ENCODE measurements around the gene RCSD1. TPM values are rescaled to one million over a fixed set of nuclear protein-coding genes. Genes with fewer than 3 reads are reported as not detected.

RCSD1 gene
- total and polyA plus RNA-seq, 10 of the 15 experiments (the other 5 are each of a cell fraction or from before 2014, with no cell fraction given) = 11.4 to 78.3 (median 71.6) TPM

- H3K27ac ChIP-seq (ENCODE audit: control insufficient read depth, insufficient read depth) = no peak overlapping the region
- peaks cover 15 to 56% of the 10 kb centered on the region in 2 experiments for H3K36me3 ChIP-seq (ENCODE audit: control insufficient read depth in 2 of 2, insufficient read depth in 2 of 2, low read length in 1 of 2)
- SMC1A ChIA-PET (ENCODE audit: uncharacterized antibody, unreplicated experiment) = interaction anchor here (0.9 to 1.8 kb wide), 3 partner anchors 9 to 97 kb away, joined by 3 to 5 read pairs (median 4); no protein-coding TSS in a partner anchor
- H3K4me1 ChIP-seq (ENCODE audit: control insufficient read depth, insufficient read depth, low read length) = no peaks in the 10 kb centered on the region
- CTCF ChIA-PET = interaction anchor here (1.3 to 1.8 kb wide), 4 partner anchors 10 to 97 kb away, joined by 4 to 9 read pairs (median 6); no protein-coding TSS in a partner anchor
- FAIRE-seq = no peak
- 75% methylated on average over 14 of the region's 14 CpGs for WGBS (ENCODE audit: insufficient coverage, insufficient replicate concordance, low lambda C conversion rate, missing lambda C conversion rate)
- POLR2A ChIA-PET = no interaction called here
- no peaks in the 10 kb centered on the region for H3K27me3 ChIP-seq (replicated peaks in 1 of 2; ENCODE audit: control insufficient read depth in 2 of 2, insufficient read depth in 2 of 2, low read length in 1 of 2)
- H2AFZ ChIP-seq (ENCODE audit: control insufficient read depth, low read depth, low read length) = no peak overlapping the region
- DNase-seq (ENCODE audit: low read depth, low spot score) = no peak
- H3K4me2 ChIP-seq (ENCODE audit: control insufficient read depth, insufficient read depth) = no peak overlapping the region
- no peaks in the 10 kb centered on the region for H3K79me2 ChIP-seq (ENCODE audit: control insufficient read depth, insufficient read depth, low read length)
- TF ChIP-seq CEBPB (IDR thresholded peaks at IDR 0.05; ENCODE audit: borderline replicate concordance in 1 of 2, low read depth in 2 of 2, low read length in 2 of 2) = no peak
- no peak for TF ChIP-seq ZBTB4 (CRISPR knock-in tag; IDR thresholded peaks at IDR 0.05)
- TF ChIP-seq RAD51 (IDR thresholded peaks at IDR 0.05) = no peak
- TF ChIP-seq SUPT20H (IDR thresholded peaks at IDR 0.05; ENCODE audit: borderline replicate concordance, control insufficient read depth, low read depth, low read length) = no peak
- TF ChIP-seq BCLAF1 (IDR thresholded peaks at IDR 0.05) = no peak
- no peak for TF ChIP-seq RFX5 (IDR thresholded peaks at IDR 0.05; ENCODE audit: low read depth, low read length)
- no peak for TF ChIP-seq E2F4 (IDR thresholded peaks at IDR 0.05; ENCODE audit: low read depth, low read length)
- no peak for TF ChIP-seq POLR2AphosphoS2 (IDR thresholded peaks at IDR 0.05; ENCODE audit: low read depth, low read length)
- TF ChIP-seq NBN (IDR thresholded peaks at IDR 0.05) = no peak
- no peak for TF ChIP-seq MAX (IDR thresholded peaks at IDR 0.05; ENCODE audit: low read depth, low read length)
- H3K9ac ChIP-seq (ENCODE audit: control insufficient read depth, insufficient read depth, low read length) = no peak overlapping the region
- no TSS peak for BruUV-seq (replicated peaks)
- in situ Hi-C loops (cut with MboI) = no loop called here
- intact Hi-C loops (cut with micrococcal nuclease; ENCODE audit: unreplicated experiment) = no loop called here
- no peaks in the 10 kb centered on the region for H4K20me1 ChIP-seq (ENCODE audit: control insufficient read depth, insufficient read depth)
- ATAC-seq = no peak
- H3K4me3 ChIP-seq = no peak overlapping the region
- no peaks in the 10 kb centered on the region for H3K9me3 ChIP-seq (replicated peaks; ENCODE audit: control insufficient read depth, insufficient read depth, low read length)
- RAD21 ChIA-PET (ENCODE audit: unreplicated experiment) = no interaction called here
These were observed 67.7 kb downstream of the RCSD1 start for GRCh38 chr1:167697667-167698141.

All from GM12878 (cell line).